Memory B cell (primary cell): ENCODE data around the gene SLC12A8.

ENCODE experiments used
- ATAC-seq: fragments of 150-1000 bp; cut with Tn5 transposase; 2 replicates; pipeline ENCODE4 v1.10.0; 2021; ENCODE audit warnings: low read depth, mild to moderate bottlenecking, moderate library complexity
- DNase-seq, 2 donors: peaks; one replicate each; pipeline ENCODE4 v3.0.0; 2022; ENCODE audit warnings: low spot score in 2 of 2
- H3K27ac Mint-ChIP-seq: one replicate; pipeline ENCODE4 v1.8.0; 2022; ENCODE audit warnings: mild to moderate bottlenecking, moderate library complexity, mixed read lengths
- H3K27me3 Mint-ChIP-seq: one replicate; pipeline ENCODE4 v1.8.0; 2022; ENCODE audit warnings: mixed read lengths
- H3K36me3 Mint-ChIP-seq: one replicate; pipeline ENCODE4 v1.8.0; 2022; ENCODE audit warnings: mild to moderate bottlenecking, mixed read lengths
- H3K4me1 Mint-ChIP-seq: one replicate; pipeline ENCODE4 v1.8.0; 2022; ENCODE audit warnings: mixed read lengths
- H3K4me3 Mint-ChIP-seq: one replicate; pipeline ENCODE4 v1.8.0; 2022; ENCODE audit warnings: mild to moderate bottlenecking, moderate library complexity, mixed read lengths
- H3K9me3 Mint-ChIP-seq: one replicate; pipeline ENCODE4 v1.8.0; 2022; ENCODE audit warnings: mixed read lengths

Gene SLC12A8

GRCh38 chr3:125148016-125148812 lies 64.3 kb downstream of the SLC12A8 start:
- Mint-ChIP-seq H3K9me3 (peaks cover 2% of the 10 kb centered on the region), H3K36me3 (peaks cover 2% of the 10 kb centered on the region), H3K4me3 (peak overlapping the region; percentile 63), H3K4me1 (peaks cover 52% of the 10 kb centered on the region), H3K27ac (peak overlapping the region; percentile 86), H3K27me3 (no peaks in the 10 kb centered on the region)
- DNase-seq: no peak
- no peak for ATAC-seq

GRCh38 chr3:125147491-125147820 lies 65.1 kb downstream of the SLC12A8 start:
- Mint-ChIP-seq H3K4me1 (peaks cover 60% of the 10 kb centered on the region), H3K27ac (peak overlapping the region; percentile 86), H3K4me3 (peak overlapping the region; percentile 52), H3K36me3 (peaks cover 2% of the 10 kb centered on the region), H3K9me3 (peaks cover 2% of the 10 kb centered on the region), H3K27me3 (no peaks in the 10 kb centered on the region)
- no peak for ATAC-seq
- DNase-seq: no peak

GRCh38 chr3:125146626-125147490 lies 65.7 kb downstream of the SLC12A8 start:
- Mint-ChIP-seq H3K36me3 (peaks cover 2% of the 10 kb centered on the region), H3K4me3 (peak overlapping the region; percentile 52), H3K27ac (peak overlapping the region; percentile 86), H3K4me1 (peaks cover 65% of the 10 kb centered on the region), H3K27me3 (no peaks in the 10 kb centered on the region), H3K9me3 (peaks cover 2% of the 10 kb centered on the region)
- ATAC-seq: peak; percentile 73
- DNase-seq: peak in 1 of 2 donors; percentile 29

GRCh38 chr3:125145751-125146475 lies 66.6 kb downstream of the SLC12A8 start:
- peak; percentile 59 for ATAC-seq
- no peaks in the 10 kb centered on the region for H3K27me3 Mint-ChIP-seq
- peaks cover 67% of the 10 kb centered on the region for H3K4me1 Mint-ChIP-seq
- peak overlapping the region; percentile 0 for H3K4me3 Mint-ChIP-seq
- peaks cover 2% of the 10 kb centered on the region for H3K9me3 Mint-ChIP-seq
- peaks cover 2% of the 10 kb centered on the region for H3K36me3 Mint-ChIP-seq
- DNase-seq: no peak
- peak overlapping the region; percentile 68 for H3K27ac Mint-ChIP-seq

GRCh38 chr3:125144653-125145314 lies 67.8 kb downstream of the SLC12A8 start:
- DNase-seq: no peak
- H3K36me3 Mint-ChIP-seq: no peaks in the 10 kb centered on the region
- no peak overlapping the region for H3K4me3 Mint-ChIP-seq
- no peak for ATAC-seq
- no peaks in the 10 kb centered on the region for H3K9me3 Mint-ChIP-seq
- H3K4me1 Mint-ChIP-seq: peaks cover 69% of the 10 kb centered on the region
- H3K27ac Mint-ChIP-seq: no peak overlapping the region
- H3K27me3 Mint-ChIP-seq: no peaks in the 10 kb centered on the region

- no peaks in the 10 kb centered on the region for H3K36me3 Mint-ChIP-seq
- no peaks in the 10 kb centered on the region for H3K9me3 Mint-ChIP-seq
- H3K4me3 Mint-ChIP-seq: no peak overlapping the region
- H3K27ac Mint-ChIP-seq: no peak overlapping the region
- DNase-seq (no peak), ATAC-seq (no peak)
- H3K27me3 Mint-ChIP-seq: no peaks in the 10 kb centered on the region
- peaks cover 62% of the 10 kb centered on the region for H3K4me1 Mint-ChIP-seq
Observed at GRCh38 chr3:125143982-125144652, 68.4 kb downstream of the SLC12A8 start.

GRCh38 chr3:125143538-125143937 lies 69.0 kb downstream of the SLC12A8 start:
- Mint-ChIP-seq H3K27me3 (no peaks in the 10 kb centered on the region), H3K9me3 (no peaks in the 10 kb centered on the region), H3K4me3 (no peak overlapping the region), H3K4me1 (peaks cover 56% of the 10 kb centered on the region), H3K36me3 (no peaks in the 10 kb centered on the region), H3K27ac (peak overlapping the region; percentile 6)
- ATAC-seq (no peak), DNase-seq (no peak)

- H3K36me3 Mint-ChIP-seq: no peaks in the 10 kb centered on the region
- no peaks in the 10 kb centered on the region for H3K27me3 Mint-ChIP-seq
- peak overlapping the region; percentile 6 for H3K27ac Mint-ChIP-seq
- peaks cover 51% of the 10 kb centered on the region for H3K4me1 Mint-ChIP-seq
- peak overlapping the region; percentile 38 for H3K4me3 Mint-ChIP-seq
- ATAC-seq: no peak
- DNase-seq: no peak
- H3K9me3 Mint-ChIP-seq: no peaks in the 10 kb centered on the region
Observed at GRCh38 chr3:125142940-125143339, 69.6 kb downstream of the SLC12A8 start.

GRCh38 chr3:125142420-125142778 lies 70.1 kb downstream of the SLC12A8 start:
- DNase-seq: no peak
- peaks cover 48% of the 10 kb centered on the region for H3K4me1 Mint-ChIP-seq

GRCh38 chr3:125141596-125142419 lies 70.7 kb downstream of the SLC12A8 start:
- H3K4me3 Mint-ChIP-seq: peak overlapping the region; percentile 84
- no peaks in the 10 kb centered on the region for H3K27me3 Mint-ChIP-seq
- no peaks in the 10 kb centered on the region for H3K9me3 Mint-ChIP-seq
- H3K36me3 Mint-ChIP-seq: no peaks in the 10 kb centered on the region
- peak in 1 of 2 donors; percentile 33 for DNase-seq
- H3K27ac Mint-ChIP-seq: peak overlapping the region; percentile 6
- H3K4me1 Mint-ChIP-seq: peaks cover 42% of the 10 kb centered on the region
- peak; percentile 79 for ATAC-seq

More at GRCh38 chr3:125142420-125142778, 70.1 kb downstream of the SLC12A8 start:
- Mint-ChIP-seq H3K9me3 (no peaks in the 10 kb centered on the region), H3K27me3 (no peaks in the 10 kb centered on the region), H3K36me3 (no peaks in the 10 kb centered on the region), H3K4me3 (peak overlapping the region; percentile 84), H3K27ac (peak overlapping the region; percentile 6)
- ATAC-seq: no peak

GRCh38 chr3:125140818-125141595 lies 71.5 kb downstream of the SLC12A8 start:
- peaks cover 42% of the 10 kb centered on the region for H3K4me1 Mint-ChIP-seq
- no peaks in the 10 kb centered on the region for H3K36me3 Mint-ChIP-seq
- H3K27ac Mint-ChIP-seq: peak overlapping the region; percentile 6
- peak overlapping the region; percentile 84 for H3K4me3 Mint-ChIP-seq
- H3K27me3 Mint-ChIP-seq: no peaks in the 10 kb centered on the region
- ATAC-seq (no peak), DNase-seq (no peak)
- H3K9me3 Mint-ChIP-seq: peaks cover 2% of the 10 kb centered on the region
